NAMALWA (cell line): ENCODE measurements around the gene UBE2G2.

Experiments used
- DNase-seq: peaks from one replicate; pipeline ENCODE4 v3.0.0-alpha.2; 2015; ENCODE audit warnings: low spot score

Gene UBE2G2

DNA sequence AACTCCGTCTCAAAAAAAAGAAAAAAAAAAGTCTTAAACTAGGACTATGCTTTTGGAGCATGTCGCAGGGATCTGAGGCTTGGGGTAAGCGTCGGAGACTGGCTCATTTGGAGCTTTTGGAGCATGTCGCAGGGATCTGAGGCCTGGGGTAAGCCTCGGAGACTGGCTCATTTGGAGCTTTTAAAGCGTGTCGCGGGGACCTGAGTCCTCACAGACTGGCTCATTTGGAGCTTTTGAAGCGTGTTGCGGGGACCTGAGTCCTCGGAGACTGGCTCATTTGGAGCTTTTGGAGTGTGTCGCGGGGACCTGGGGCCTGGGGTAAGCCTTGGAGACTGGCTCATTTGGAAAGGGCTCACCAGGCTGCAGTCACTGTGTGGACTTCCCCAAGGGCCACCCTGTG lies 76.7 kb downstream of the UBE2G2 start:
- no peak for DNase-seq

GRCh38 chr21:44724196-44724595 lies 77.4 kb downstream of the UBE2G2 start:
- DNase-seq = no peak

- no peak for DNase-seq
Measured at GRCh38 chr21:44723177-44724131, 78.2 kb downstream of the UBE2G2 start.

DNA sequence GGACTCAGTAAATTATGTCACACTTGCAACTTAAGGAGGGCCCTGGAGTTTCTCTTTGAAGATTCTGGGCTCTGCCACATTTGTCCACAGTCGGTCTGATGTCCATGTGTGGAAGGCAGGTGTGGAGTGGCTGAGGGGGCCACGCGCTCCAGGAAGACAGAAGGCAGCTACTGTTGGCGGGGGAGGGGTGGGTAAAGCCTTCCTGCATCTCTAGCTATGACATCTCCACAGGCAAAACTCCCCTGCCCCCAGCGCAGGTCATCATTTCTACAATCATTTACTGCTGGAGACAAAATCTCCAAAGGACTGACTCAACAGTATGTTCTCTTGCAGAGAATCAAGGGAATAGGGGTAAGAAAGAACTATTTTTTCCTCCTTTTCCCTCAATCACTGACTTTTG lies 78.9 kb downstream of the UBE2G2 start:
- DNase-seq = no peak

GRCh38 chr21:44720170-44720569 lies 81.5 kb downstream of the UBE2G2 start:
- no peak for DNase-seq
